GM19023 (cell line): ENCODE data around the gene RGS9BP.
A peak's percentile ranks its signal among the peaks of the same experiment; 100 is the strongest.
"Not testable (repeated sequence)": the region's sequence is repeated elsewhere in the genome, so short reads cannot be mapped to it uniquely, and the experiment has no call there.

Experiments
- ATAC-seq: cut with Tn5 transposase; IDR thresholded peaks from one replicate; pipeline ENCODE4 v1.9.1; 2021; ENCODE audit warnings: mild to moderate bottlenecking, moderate library complexity; ENCODE audit not compliant: unreplicated experiment

RGS9BP gene

GRCh38 chr19:32671883-32672593 is 3.6 kb upstream of the RGS9BP start:
- ATAC-seq, result no peak

GRCh38 chr19:32672841-32673240 is 2.8 kb upstream of the RGS9BP start:
- ATAC-seq, result no peak

- ATAC-seq, result no peak
Observed at GRCh38 chr19:32673573-32673972, 2.1 kb upstream of the RGS9BP start.

- ATAC-seq, result peak; percentile 7
Observed at GRCh38 chr19:32674153-32674930, 1.3 kb upstream of the RGS9BP start.

GRCh38 chr19:32674931-32675719 is 523 bp upstream of the RGS9BP start, which contains the start of gene ANKRD27:
Gene ANKRD27, minus strand, starts transcription at chr19:32675180. Its CDS starts 16,165 bp downstream, at chr19:32659015.
- ATAC-seq, result peak; percentile 98

- ATAC-seq, result no peak
Observed at GRCh38 chr19:32676186-32676894, 692 bp downstream of the RGS9BP start.

- no peak for ATAC-seq
Observed at GRCh38 chr19:32676895-32677359, 1.3 kb downstream of the RGS9BP start.

- no peak for ATAC-seq
Observed at GRCh38 chr19:32677657-32678056, 2.0 kb downstream of the RGS9BP start.

GRCh38 chr19:32680986-32681385 is 5.3 kb downstream of the RGS9BP start:
- ATAC-seq, result no peak

- no peak for ATAC-seq
Observed at GRCh38 chr19:32682317-32682716, 6.7 kb downstream of the RGS9BP start.

- no peak for ATAC-seq
Observed at GRCh38 chr19:32686847-32687475, 11.3 kb downstream of the RGS9BP start.

- no peak for ATAC-seq
Observed at GRCh38 chr19:32687681-32688080, 12.0 kb downstream of the RGS9BP start.

GRCh38 chr19:32688311-32688710 is 12.7 kb downstream of the RGS9BP start:
- no peak for ATAC-seq

GRCh38 chr19:32691291-32691951 is 15.8 kb downstream of the RGS9BP start, which contains the start of gene NUDT19:
Gene NUDT19, plus strand, starts transcription at chr19:32691821. Its CDS starts 140 bp downstream, at chr19:32691961.
- ATAC-seq, result peak; percentile 92

GRCh38 chr19:32691952-32692726 is 16.5 kb downstream of the RGS9BP start:
- peak; percentile 68 for ATAC-seq

- ATAC-seq, result no peak
Observed at GRCh38 chr19:32692727-32693061, 17.0 kb downstream of the RGS9BP start.

GRCh38 chr19:32693151-32694108 is 17.8 kb downstream of the RGS9BP start:
- ATAC-seq, result not testable (repeated sequence)

GRCh38 chr19:32694316-32694715 is 18.7 kb downstream of the RGS9BP start:
- not testable (repeated sequence) for ATAC-seq
